Glutamatergic neuron (in vitro differentiated cells): ENCODE results near the gene NIT1. TPM values are rescaled to one million over a fixed set of nuclear protein-coding genes. Genes with fewer than 3 reads are reported as not detected.

ENCODE experiments used
- DNase-seq: peaks from one replicate; pipeline ENCODE4 v3.0.0; 2022
- H3K27ac Mint-ChIP-seq: one replicate; pipeline ENCODE4 v1.8.0; 2020; ENCODE audit warnings: mild to moderate bottlenecking, mixed read lengths, inconsistent platforms; ENCODE audit not compliant: unreplicated experiment
- H3K27me3 Mint-ChIP-seq: one replicate; pipeline ENCODE4 v1.8.0; 2020; ENCODE audit warnings: mild to moderate bottlenecking, moderate library complexity, mixed read lengths, inconsistent platforms; ENCODE audit not compliant: unreplicated experiment
- H3K36me3 Mint-ChIP-seq: one replicate; pipeline ENCODE4 v1.8.0; 2020; ENCODE audit warnings: mild to moderate bottlenecking, mixed read lengths, inconsistent platforms; ENCODE audit not compliant: unreplicated experiment
- H3K4me1 Mint-ChIP-seq: one replicate; pipeline ENCODE4 v1.8.0; 2020; ENCODE audit warnings: mild to moderate bottlenecking, low read depth, mixed read lengths, inconsistent platforms; ENCODE audit not compliant: unreplicated experiment
- H3K4me3 Mint-ChIP-seq: one replicate; pipeline ENCODE4 v1.8.0; 2020; ENCODE audit warnings: mild to moderate bottlenecking, mixed read lengths, inconsistent platforms; ENCODE audit not compliant: unreplicated experiment
- H3K9me3 Mint-ChIP-seq: one replicate; pipeline ENCODE4 v1.8.0; 2020; ENCODE audit warnings: mild to moderate bottlenecking, moderate library complexity, mixed read lengths, inconsistent platforms; ENCODE audit not compliant: unreplicated experiment
- CTCF ChIP-seq: fragments of 200-600 bp; sonication (generic); IDR thresholded peaks from one replicate; pipeline ENCODE4 v1.5.0; 2021; ENCODE audit not compliant: partially characterized antibody, unreplicated experiment
- total RNA-seq: library from RNA; stranded (reverse); fragmentation: NEBNext Ultra II Directional; extraction: Animal tissue kit (Norgen Biotek cat#: 25700); gene quantifications from one replicate; pipeline ENCODE4 v1.2.1, GENCODE V29; 2021; ENCODE audit not compliant: unreplicated experiment

Gene NIT1
- total RNA-seq, 1 donor from 2014 or later, result 40.2 TPM

GRCh38 chr1:161159087-161159912 lies 41.4 kb downstream of the NIT1 start, which contains the start of gene USP21:
TSS of gene USP21 (plus strand) at chr1:161159500. CDS start at chr1:161160641, 1,141 bp downstream.
- peaks cover 8% of the 10 kb centered on the region for H3K4me1 Mint-ChIP-seq
- no peak for TF ChIP-seq CTCF
- H3K27ac Mint-ChIP-seq, result peak within 1 kb of the TSS; percentile 92
- H3K36me3 Mint-ChIP-seq, result no peaks in the 10 kb centered on the region
- H3K27me3 Mint-ChIP-seq, result peaks cover 4% of the 10 kb centered on the region
- H3K9me3 Mint-ChIP-seq, result peaks cover 8% of the 10 kb centered on the region
- peak within 1 kb of the TSS; percentile 91 for H3K4me3 Mint-ChIP-seq
- peak; percentile 95 for DNase-seq

- Mint-ChIP-seq H3K9me3 (peaks cover 5% of the 10 kb centered on the region), H3K4me1 (peaks cover 8% of the 10 kb centered on the region), H3K36me3 (no peaks in the 10 kb centered on the region), H3K27ac (peak overlapping the region; percentile 84), H3K27me3 (peaks cover 4% of the 10 kb centered on the region), H3K4me3 (peak overlapping the region; percentile 91)
- no peak for TF ChIP-seq CTCF
- DNase-seq, result no peak
Measured at GRCh38 chr1:161159913-161160243, 42.0 kb downstream of the NIT1 start.

GRCh38 chr1:161160671-161161145 lies 42.8 kb downstream of the NIT1 start:
- no peak for DNase-seq

GRCh38 chr1:161161652-161162051 lies 43.7 kb downstream of the NIT1 start:
- no peak for TF ChIP-seq CTCF
- Mint-ChIP-seq H3K9me3 (peaks cover 6% of the 10 kb centered on the region), H3K36me3 (no peaks in the 10 kb centered on the region), H3K27me3 (peaks cover 10% of the 10 kb centered on the region), H3K27ac (no peak overlapping the region), H3K4me1 (peaks cover 14% of the 10 kb centered on the region), H3K4me3 (no peak overlapping the region)
- no peak for DNase-seq

More at GRCh38 chr1:161160671-161161145, 42.8 kb downstream of the NIT1 start:
- H3K4me1 Mint-ChIP-seq, result peaks cover 14% of the 10 kb centered on the region
- peak overlapping the region; percentile 91 for H3K4me3 Mint-ChIP-seq
- TF ChIP-seq CTCF, result no peak
- peaks cover 8% of the 10 kb centered on the region for H3K27me3 Mint-ChIP-seq
- no peak overlapping the region for H3K27ac Mint-ChIP-seq
- no peaks in the 10 kb centered on the region for H3K36me3 Mint-ChIP-seq
- peaks cover 5% of the 10 kb centered on the region for H3K9me3 Mint-ChIP-seq

- H3K36me3 Mint-ChIP-seq, result no peaks in the 10 kb centered on the region
- no peak for TF ChIP-seq CTCF
- peaks cover 13% of the 10 kb centered on the region for H3K27me3 Mint-ChIP-seq
- peaks cover 15% of the 10 kb centered on the region for H3K4me1 Mint-ChIP-seq
- no peak for DNase-seq
- peak overlapping the region; percentile 78 for H3K4me3 Mint-ChIP-seq
- peaks cover 9% of the 10 kb centered on the region for H3K9me3 Mint-ChIP-seq
- no peak overlapping the region for H3K27ac Mint-ChIP-seq
Measured at GRCh38 chr1:161162052-161162451, 44.1 kb downstream of the NIT1 start.
